ENCODE measurements around the gene TPSB2. TPM values are rescaled to one million over a fixed set of nuclear protein-coding genes. Genes with fewer than 3 reads are reported as not detected.

The TPSB2 gene
- total RNA-seq, 1 donor from 2014 or later: not detected

- peaks cover 27% of the 10 kb centered on the region for H3K27me3 ChIP-seq (ENCODE audit: control insufficient read depth, insufficient read depth, low read length)
- no peaks in the 10 kb centered on the region for H3K36me3 ChIP-seq (ENCODE audit: control insufficient read depth, insufficient read depth, low read length)
- no peak overlapping the region for H3K4me3 ChIP-seq (ENCODE audit: low read depth, low read length)
- TF ChIP-seq, protein P1, sequence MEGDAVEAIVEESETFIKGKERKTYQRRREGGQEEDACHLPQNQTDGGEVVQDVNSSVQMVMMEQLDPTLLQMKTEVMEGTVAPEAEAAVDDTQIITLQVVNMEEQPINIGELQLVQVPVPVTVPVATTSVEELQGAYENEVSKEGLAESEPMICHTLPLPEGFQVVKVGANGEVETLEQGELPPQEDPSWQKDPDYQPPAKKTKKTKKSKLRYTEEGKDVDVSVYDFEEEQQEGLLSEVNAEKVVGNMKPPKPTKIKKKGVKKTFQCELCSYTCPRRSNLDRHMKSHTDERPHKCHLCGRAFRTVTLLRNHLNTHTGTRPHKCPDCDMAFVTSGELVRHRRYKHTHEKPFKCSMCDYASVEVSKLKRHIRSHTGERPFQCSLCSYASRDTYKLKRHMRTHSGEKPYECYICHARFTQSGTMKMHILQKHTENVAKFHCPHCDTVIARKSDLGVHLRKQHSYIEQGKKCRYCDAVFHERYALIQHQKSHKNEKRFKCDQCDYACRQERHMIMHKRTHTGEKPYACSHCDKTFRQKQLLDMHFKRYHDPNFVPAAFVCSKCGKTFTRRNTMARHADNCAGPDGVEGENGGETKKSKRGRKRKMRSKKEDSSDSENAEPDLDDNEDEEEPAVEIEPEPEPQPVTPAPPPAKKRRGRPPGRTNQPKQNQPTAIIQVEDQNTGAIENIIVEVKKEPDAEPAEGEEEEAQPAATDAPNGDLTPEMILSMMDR (IDR thresholded peaks at IDR 0.05; ENCODE audit: insufficient read depth, low read length, poor library complexity, severe bottlenecking): no peak
- DNase-seq (ENCODE audit: low read depth): no peak
Observed at GRCh38 chr16:1265826-1266225, 35.8 kb upstream of the TPSB2 start.

DNA sequence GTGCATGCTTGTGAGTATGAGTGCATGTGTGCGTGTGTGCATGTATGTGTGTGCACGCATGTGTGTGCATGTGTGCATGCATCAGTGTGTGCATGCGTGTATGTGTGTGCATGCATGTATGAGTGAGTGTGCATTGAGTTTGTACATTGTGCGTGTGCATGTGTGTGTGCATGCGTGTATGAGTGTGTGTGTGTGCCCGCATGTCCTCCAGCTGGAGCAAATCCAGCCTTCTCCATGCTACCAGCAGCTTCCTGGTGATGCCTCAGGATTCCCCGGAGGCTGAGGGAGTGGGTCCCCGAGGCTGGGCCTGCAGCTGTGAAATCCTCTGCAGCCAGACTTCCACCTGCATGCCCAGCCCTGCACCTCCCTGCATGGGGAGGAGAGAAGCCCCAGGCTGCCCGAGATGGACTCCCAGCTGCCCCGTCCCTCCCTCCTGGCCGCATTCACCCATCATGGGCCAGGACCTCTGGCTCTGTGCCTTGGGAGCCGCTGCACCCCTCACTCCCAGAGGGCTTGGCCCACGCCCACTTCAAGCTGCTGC is 35.2 kb upstream of the TPSB2 start:
- DNase-seq (ENCODE audit: low read depth): no peak
- TF ChIP-seq, protein P1 (IDR thresholded peaks at IDR 0.05; ENCODE audit: insufficient read depth, low read length, poor library complexity, severe bottlenecking): no peak
- no peaks in the 10 kb centered on the region for H3K36me3 ChIP-seq (ENCODE audit: control insufficient read depth, insufficient read depth, low read length)
- H3K4me3 ChIP-seq (ENCODE audit: low read depth, low read length): no peak overlapping the region
- peaks cover 33% of the 10 kb centered on the region for H3K27me3 ChIP-seq (ENCODE audit: control insufficient read depth, insufficient read depth, low read length)

GRCh38 chr16:1264345-1265089 is 34.5 kb upstream of the TPSB2 start:
- Histone ChIP-seq H3K27me3 (ENCODE audit: control insufficient read depth, insufficient read depth, low read length) (peaks cover 40% of the 10 kb centered on the region), H3K4me3 (ENCODE audit: low read depth, low read length) (no peak overlapping the region), H3K36me3 (ENCODE audit: control insufficient read depth, insufficient read depth, low read length) (no peaks in the 10 kb centered on the region)
- no peak for DNase-seq (ENCODE audit: low read depth)
- TF ChIP-seq, protein P1 (IDR thresholded peaks at IDR 0.05; ENCODE audit: insufficient read depth, low read length, poor library complexity, severe bottlenecking): no peak

DNA sequence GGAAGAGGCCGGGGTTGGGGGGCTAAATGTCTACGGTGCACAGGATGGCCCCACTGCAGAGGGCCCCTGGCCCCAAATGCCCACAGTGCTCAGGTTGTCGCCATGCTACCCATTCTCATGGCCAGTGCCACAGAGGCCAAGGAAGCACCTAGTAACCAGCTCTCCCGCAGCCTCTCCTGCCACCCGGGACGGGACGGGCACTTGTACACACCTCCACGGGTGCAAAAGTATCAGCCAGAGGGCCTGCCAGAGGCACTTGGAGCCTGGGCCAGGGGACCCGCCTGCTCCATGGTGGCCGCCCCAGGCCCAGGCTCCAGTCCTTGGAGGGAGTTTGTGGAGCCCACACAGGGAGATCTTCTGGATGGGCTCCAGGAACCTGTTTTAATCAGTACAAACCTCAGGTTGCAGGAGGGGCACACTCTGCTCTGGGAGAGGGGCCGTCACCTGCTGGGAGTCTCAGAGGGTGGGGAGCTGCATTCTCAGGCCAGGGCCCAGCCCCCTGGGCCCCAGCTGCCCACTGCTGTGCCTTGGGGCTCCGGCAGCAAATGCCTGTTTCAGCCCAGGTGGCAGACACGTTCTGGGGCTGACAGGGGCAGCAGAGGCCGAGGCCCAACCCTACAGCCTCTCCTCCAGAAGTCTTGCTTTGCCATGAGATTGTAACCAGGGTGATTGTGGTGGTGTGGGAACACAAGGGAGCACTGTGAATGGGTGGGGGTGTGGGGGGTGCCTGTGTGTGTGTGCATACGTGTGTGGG is 33.8 kb upstream of the TPSB2 start:
- H3K27me3 ChIP-seq (ENCODE audit: control insufficient read depth, insufficient read depth, low read length): peaks cover 47% of the 10 kb centered on the region
- DNase-seq (ENCODE audit: low read depth): no peak
- TF ChIP-seq, protein P1 (IDR thresholded peaks at IDR 0.05; ENCODE audit: insufficient read depth, low read length, poor library complexity, severe bottlenecking): no peak
- H3K36me3 ChIP-seq (ENCODE audit: control insufficient read depth, insufficient read depth, low read length): no peaks in the 10 kb centered on the region
- H3K4me3 ChIP-seq (ENCODE audit: low read depth, low read length): no peak overlapping the region

- H3K4me3 ChIP-seq (ENCODE audit: low read depth, low read length): no peak overlapping the region
- H3K36me3 ChIP-seq (ENCODE audit: control insufficient read depth, insufficient read depth, low read length): no peaks in the 10 kb centered on the region
- TF ChIP-seq, protein P1 (IDR thresholded peaks at IDR 0.05; ENCODE audit: insufficient read depth, low read length, poor library complexity, severe bottlenecking): no peak
- H3K27me3 ChIP-seq (ENCODE audit: control insufficient read depth, insufficient read depth, low read length): peaks cover 48% of the 10 kb centered on the region
- no peak for DNase-seq (ENCODE audit: low read depth)
Observed at GRCh38 chr16:1262846-1263221, 32.9 kb upstream of the TPSB2 start.
